NOMO-1 treated with dmso at 0.1 percent for 144 hours (cell line): ENCODE data around the gene GDPD3.
A peak's percentile ranks its signal among the peaks of the same experiment; 100 is the strongest.

Experiments used
- DNase-seq: peaks from one replicate; lab custom pipeline; 2025; ENCODE audit not compliant: unreplicated experiment; lab: John Stamatoyannopoulos, UW

The GDPD3 gene, protein sequence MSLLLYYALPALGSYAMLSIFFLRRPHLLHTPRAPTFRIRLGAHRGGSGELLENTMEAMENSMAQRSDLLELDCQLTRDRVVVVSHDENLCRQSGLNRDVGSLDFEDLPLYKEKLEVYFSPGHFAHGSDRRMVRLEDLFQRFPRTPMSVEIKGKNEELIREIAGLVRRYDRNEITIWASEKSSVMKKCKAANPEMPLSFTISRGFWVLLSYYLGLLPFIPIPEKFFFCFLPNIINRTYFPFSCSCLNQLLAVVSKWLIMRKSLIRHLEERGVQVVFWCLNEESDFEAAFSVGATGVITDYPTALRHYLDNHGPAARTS

DNA sequence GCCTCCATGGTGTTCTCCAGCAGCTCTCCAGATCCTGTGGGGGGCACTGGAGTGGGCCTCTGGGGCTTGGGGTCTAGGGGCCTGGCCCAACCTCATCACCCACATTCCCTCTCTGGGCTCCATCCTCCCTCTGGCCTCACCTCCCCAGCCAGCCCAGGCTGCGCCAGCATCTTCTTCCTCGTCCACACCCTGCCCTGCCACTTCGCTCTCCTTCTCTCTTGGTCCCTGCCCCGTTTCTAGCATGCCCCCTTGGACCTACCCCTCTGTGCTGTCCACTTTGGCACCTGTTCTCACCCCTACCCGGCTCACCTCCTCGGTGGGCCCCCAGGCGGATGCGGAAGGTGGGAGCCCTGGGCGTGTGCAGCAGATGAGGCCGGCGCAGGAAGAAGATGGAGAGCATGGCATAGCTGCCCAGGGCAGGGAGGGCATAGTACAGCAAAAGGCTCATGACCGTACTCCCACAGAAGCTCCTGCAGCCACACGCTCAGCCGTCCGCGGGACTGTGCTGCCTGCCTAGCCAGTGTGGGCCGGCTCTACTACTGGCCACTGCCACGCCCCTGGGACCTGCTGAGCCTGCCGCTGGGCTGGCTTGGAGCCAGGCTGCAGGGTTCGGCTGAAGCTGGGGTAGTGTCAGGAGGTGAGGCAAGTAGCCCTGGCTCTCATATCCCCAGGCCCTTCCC is at the start of gene GDPD3:
Gene GDPD3 (minus strand): TSS at position 507 of the 680 bp plus-strand sequence. CDS start 59 bp downstream, at position 448.
- no peak for DNase-seq

DNA sequence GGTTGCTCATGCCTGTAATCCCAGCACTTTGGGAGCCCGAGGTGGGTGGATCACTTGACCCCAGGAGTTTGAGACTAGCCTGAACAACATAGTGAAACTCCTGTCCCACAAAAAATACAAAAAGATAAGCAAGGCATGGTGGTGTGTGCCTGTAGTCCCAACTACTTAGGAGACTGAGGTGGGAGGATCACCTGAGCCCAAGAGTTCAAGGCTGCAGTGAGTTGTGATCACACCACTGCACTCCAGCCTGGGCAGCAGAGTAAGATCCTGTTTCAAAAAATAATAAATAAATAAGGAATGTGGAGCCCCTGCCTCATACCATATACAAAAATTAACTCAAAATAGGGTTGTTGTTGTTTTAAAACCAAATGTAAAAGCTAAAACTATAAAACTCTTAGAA is 43.9 kb upstream of the GDPD3 start:
- DNase-seq = no peak

DNA sequence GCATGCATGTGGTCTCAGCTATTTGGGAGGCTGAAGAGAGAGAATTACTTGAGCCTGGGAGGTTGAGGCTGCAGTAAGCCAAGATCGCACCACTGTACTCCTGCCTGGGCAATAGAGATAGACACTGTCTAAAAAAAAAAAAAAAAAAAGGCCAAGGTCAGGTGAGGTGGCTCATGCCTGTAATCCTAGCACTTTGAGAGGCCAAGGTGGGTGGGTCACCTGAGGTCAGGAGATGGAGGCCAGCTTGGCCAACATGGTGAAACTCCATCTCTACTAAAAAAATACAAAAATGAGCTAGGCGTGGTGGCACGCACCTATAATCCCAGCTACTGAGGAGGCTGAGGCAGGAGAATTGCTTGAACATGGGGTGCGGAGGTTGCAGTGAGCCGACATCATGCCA is 41.9 kb upstream of the GDPD3 start:
- DNase-seq = no peak

DNA sequence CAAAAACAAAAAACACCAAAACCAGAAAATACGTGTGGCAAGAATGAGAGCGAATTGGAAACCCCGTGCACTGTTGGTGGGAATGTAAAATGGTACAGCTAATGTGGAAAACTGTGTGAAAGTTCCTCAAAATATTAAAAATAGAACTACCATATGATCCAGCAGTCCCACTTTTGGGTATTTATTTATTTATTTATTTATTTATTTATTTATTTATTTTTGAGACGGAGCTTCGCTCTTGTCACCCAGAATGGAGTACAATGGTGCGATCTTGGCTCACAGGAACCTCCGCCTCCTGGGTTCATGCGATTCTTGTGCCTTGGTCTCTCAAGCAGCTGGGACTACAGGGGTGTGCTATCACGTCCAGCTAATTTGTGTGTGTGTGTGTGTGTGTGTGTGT is 39.2 kb upstream of the GDPD3 start:
- no peak for DNase-seq

DNA sequence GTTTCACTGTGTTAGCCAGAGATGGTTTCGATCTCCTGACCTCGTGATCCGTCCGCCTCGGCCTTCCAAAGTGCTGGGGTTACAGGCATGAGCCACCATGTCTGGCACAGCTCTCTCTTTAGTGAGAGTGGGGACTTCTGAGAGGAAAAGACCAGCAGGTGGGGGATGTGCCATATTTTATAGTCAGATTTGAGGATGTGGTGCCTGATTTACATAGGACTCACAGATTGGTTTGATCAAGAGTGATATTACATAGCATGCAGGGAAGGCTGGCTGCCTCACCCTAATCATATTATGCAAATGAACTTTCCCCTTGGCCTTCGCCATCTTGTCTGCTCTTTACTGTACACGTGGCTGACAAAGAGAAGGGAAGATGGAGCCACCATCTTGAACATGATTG is 37.8 kb upstream of the GDPD3 start:
- no peak for DNase-seq

DNA sequence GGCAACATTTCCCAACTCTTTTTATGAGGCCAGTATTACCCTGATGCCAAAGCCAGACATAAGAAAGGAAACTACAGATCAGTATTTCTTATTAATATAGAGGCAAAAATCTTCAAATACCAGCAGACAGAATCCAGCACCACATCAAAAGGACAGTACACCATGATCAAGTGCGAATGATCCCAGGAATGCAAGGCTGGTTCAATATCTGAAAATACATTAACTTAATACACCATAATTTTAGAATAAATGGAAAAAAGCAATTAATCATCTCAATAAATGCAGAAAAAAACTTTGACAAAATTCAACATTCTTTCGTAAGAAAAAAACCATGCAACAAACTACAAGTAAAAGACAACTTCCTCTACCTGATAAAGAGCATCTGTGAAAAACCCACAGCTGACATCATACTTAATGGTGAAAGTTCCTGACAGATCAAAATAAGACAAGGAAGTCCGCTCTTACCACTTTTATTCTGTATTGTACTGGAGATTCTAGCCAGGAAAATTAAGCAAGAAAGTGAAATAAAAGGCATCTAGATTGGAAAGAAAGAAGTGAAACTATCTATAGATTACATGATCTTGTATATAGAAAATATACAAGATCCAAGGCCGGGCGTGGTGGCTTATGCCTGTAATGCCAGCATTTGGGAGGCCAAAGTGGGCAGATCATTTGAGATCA is 36.1 kb upstream of the GDPD3 start:
- peak; percentile 84 for DNase-seq

GRCh38 chr16:30147843-30148510 is 34.6 kb upstream of the GDPD3 start:
- DNase-seq = no peak

- no peak for DNase-seq
Observed at GRCh38 chr16:30145657-30146056, 32.3 kb upstream of the GDPD3 start.

DNA sequence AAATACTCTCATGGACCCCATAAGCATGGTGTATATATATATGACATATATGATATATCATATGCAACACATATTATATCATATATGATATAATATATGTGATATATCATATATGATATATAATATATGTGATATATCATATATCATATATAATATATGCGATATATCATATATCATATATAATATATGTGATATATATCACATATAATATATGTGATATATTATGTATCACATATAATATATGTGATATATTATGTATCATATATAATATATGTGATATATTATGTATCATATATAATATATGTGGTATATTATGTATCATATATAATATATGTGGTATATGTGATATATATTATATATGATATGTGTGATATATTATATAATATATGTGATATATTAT is 31.6 kb upstream of the GDPD3 start:
- DNase-seq = no peak

DNA sequence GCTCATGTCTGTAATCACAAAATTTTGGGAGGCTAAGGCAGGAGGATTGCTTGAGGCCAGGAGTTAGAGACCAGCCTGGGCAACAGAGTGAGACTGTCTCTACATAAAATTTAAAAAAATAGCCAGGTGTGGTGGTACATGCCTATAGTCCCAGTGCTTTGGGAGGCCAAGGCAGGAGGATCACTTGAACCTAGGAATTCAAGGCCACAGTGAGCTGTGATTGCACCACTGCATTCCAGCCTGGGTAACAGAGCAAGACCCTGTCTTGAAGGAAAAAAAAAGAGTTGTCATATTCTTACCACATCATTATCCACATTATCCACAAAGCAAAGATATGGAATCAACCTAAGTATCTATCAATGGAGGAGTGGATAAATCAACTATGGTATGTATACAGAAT is 30.7 kb upstream of the GDPD3 start:
- DNase-seq = no peak

DNA sequence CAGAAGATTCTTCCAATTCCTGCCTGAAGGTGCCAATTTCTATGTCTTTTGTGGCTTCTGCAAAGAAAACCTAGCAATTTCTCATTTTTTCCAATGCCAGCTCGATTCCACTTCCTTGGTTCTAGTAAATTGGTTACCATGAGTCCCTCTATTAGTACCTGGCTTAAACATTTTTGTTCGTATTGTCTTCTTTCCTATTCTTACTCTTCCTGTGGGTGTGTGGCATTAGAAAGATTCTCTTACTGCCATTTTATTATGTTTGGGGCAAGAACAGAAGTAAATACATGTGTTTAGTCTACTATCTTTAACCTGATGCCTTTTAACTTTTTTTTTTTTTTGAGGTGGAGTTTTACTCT is 30.0 kb upstream of the GDPD3 start:
- DNase-seq = no peak

DNA sequence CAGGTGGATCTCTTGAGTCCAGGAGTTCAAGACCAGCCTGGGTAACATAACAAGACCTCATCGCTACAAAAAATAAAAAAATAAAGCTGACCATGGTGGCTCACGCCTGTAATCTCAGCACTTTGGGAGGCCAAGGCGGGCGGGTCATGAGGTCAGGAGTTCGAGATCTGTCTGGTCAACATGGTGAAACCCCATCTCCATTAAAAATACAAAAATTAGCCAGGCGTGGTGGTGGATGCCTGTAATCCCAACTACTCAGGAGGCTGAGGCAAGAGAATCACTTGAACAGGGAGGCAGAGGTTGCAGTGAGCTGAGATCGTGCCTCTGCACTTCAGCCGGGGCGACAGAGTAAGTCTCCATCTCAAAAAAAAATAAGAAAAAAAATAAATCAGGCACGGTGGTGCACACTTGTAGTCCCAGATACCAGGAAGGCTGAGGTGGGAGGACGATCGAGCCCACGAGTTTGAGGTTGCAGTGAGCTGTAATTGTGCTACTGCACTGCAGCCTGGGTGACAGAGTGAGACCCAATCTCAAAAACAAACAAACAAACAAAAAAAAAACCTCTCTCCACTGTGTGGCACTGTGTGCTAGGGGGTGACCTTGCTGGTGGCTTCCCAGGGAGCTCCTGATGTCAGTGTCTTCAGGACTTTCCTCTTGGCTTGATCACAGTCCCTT is 29.5 kb upstream of the GDPD3 start:
- no peak for DNase-seq

- no peak for DNase-seq
Observed at GRCh38 chr16:30141750-30142149, 28.4 kb upstream of the GDPD3 start.

- DNase-seq = no peak
Observed at GRCh38 chr16:30139583-30140481, 26.5 kb upstream of the GDPD3 start.

DNA sequence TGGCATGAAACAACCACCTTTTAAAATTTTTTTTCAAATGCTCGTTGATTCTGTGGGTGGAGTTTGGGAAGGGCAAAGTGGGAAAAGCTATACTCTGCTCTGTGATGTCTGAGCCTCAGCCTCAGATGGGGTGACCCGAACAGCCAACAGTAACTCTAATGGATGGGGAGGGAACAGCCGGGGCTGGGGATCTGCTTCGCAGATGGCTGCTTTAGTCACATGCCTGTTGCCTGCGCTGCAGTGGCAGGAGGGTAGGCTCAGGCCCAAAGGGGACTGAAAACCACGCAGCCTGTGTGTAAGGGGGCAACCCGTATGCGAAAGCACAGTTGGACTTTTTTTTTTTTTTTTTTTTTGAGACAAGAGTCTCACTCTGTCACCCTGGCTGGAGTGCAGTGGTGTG is 24.6 kb upstream of the GDPD3 start:
- no peak for DNase-seq

DNA sequence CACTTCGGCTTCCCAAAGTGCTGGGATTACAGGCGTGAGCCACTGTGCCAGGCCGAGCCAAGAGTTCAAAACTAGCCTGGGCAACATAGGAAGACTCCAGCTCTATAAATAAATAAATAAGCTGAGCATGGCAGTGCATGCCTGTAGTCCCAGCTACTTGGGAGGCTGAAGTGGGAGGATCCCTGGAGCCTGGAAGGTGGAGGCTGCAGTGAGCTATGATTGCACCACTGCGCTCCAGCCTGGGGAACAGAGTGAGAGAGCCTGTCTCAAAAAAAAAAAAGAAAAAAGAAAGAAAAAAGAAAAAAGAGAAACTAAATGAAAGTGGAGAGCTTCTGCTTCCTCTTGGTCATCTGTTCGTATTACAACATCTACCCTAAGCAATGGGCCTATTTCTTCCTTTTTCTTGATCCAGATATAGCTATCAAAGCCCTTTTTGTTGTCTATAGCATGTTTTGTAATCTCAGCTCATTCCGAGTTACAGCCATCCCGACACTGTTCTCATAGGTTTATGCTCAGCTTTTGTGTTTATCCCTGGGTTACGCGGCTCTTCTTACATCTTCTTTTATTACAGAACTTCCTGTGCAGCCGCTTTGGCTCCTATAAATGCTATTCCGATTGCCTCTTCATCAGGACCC is 23.8 kb upstream of the GDPD3 start:
- peak; percentile 74 for DNase-seq

DNA sequence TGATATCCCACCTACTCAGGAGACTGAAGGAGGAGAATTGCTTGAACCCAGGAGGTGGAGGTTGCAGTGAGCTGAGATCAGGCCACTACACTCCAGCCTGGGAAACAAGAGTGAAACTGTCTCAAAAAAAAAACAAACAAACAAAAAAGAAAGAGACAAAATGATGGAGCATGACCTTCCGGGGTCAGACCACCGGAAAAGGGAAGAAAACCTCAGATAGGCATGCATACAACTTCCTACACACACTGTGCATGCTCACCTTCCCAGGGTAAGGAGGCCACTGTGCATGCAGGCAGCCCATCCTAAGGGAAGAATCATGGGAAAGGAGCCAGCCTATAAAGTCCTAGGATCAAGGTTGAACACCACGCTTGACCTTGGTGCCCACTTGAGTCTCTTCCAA is 19.3 kb upstream of the GDPD3 start:
- no peak for DNase-seq

GRCh38 chr16:30131869-30132475 is 18.6 kb upstream of the GDPD3 start:
- DNase-seq = no peak

DNA sequence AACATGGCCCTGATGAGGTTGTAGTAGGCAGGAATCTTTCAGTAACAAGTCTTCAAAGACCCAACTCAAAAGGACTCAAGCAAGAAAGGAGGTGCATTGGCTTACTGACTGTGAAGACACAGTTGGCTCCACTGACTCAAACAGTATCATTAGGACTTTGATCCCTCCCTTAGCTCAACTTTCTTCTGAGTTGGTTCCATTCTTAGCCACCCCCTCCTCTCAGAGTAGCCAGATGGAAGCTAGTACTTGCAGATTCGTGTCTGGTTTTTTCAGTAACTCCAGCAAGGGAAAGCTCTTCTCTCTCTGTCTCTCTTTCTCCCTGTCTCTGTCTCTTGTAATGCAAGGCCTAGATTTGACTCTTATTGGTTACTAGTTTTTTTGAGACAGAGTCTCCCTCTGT is 14.7 kb upstream of the GDPD3 start:
- no peak for DNase-seq
